H1 (cell line): ENCODE data around the gene NT5DC1.

Experiments used
- CTCF ChIP-seq, 3 experiments: IDR thresholded peaks; 1 replicate in 2 of 3; 2 replicates in 1 of 3; pipeline versions ENCODE4 v1.5.1 to v1.6.1; 2011; ENCODE audit warnings: low read length in 3 of 3, mild to moderate bottlenecking in 3 of 3, inconsistent platforms in 2 of 3, low read depth in 1 of 3, moderate library complexity in 1 of 3; ENCODE audit not compliant: insufficient read depth in 1 of 3; ENCODE audit errors: control extremely low read depth in 1 of 3
- EZH2 ChIP-seq: fragments of 200-600 bp; sonication (generic); IDR thresholded peaks from 2 replicates; pipeline ENCODE4 v1.7.1; 2012; ENCODE audit warnings: low read depth, mild to moderate bottlenecking, moderate library complexity, low read length, inconsistent platforms; ENCODE audit not compliant: severe bottlenecking
- KDM1A ChIP-seq: fragments of 200-600, 300-600 bp; sonication (generic); IDR thresholded peaks from 2 replicates; pipeline ENCODE4 v1.7.1; 2016; ENCODE audit warnings: mild to moderate bottlenecking, low read length, borderline replicate concordance
- POLR2A ChIP-seq, 2 experiments: IDR thresholded peaks; 1 replicate in 1 of 2; 2 replicates in 1 of 2; pipeline ENCODE4 v1.6.1; 2011; ENCODE audit warnings: low read depth in 2 of 2, low read length in 2 of 2, mild to moderate bottlenecking in 2 of 2; ENCODE audit errors: control extremely low read depth in 1 of 2
- TAF1 ChIP-seq: IDR thresholded peaks from 2 replicates; pipeline ENCODE4 v1.6.1; 2011; ENCODE audit warnings: mild to moderate bottlenecking, low read depth, low read length
- YY1 ChIP-seq: IDR thresholded peaks from 2 replicates; pipeline ENCODE4 v1.6.1; 2011; ENCODE audit warnings: low read depth, mild to moderate bottlenecking, low read length
- ZNF274 ChIP-seq: IDR thresholded peaks from 2 replicates; pipeline ENCODE4 v1.7.0; 2012; ENCODE audit warnings: low read length, borderline replicate concordance; ENCODE audit errors: extremely low read depth

GRCh38 chr6:116055513-116055912, 45.1 kb upstream of the NT5DC1 start:
- no peak for TF ChIP-seq TAF1
- TF ChIP-seq CTCF (IDR thresholded peaks at IDR 0.05; ENCODE audit: control extremely low read depth in 1 of 3, insufficient read depth in 1 of 3, low read depth in 1 of 3, low read length in 3 of 3): no peak
- TF ChIP-seq EZH2: no peak
- TF ChIP-seq ZNF274: no peak
- no peak for TF ChIP-seq POLR2A (IDR thresholded peaks at IDR 0.05; ENCODE audit: control extremely low read depth in 1 of 2, low read depth in 2 of 2, low read length in 2 of 2)
- TF ChIP-seq KDM1A: no peak
- no peak for TF ChIP-seq YY1
